ENCODE measurements around the gene DGKE. TPM values are rescaled to one million over a fixed set of nuclear protein-coding genes. Genes with fewer than 3 reads are reported as not detected.

Gene DGKE
- total and polyA plus RNA-seq, 2 of the 13 experiments (the other 11 are each of a cell fraction or from before 2014, with no cell fraction given), result 3.2 to 5.3 TPM

- no peak for TF ChIP-seq ZC3H4 (CRISPR knock-in tag; IDR thresholded peaks at IDR 0.05; ENCODE audit: borderline replicate concordance)
- no peak for TF ChIP-seq HMG20A (CRISPR knock-in tag; IDR thresholded peaks at IDR 0.05; ENCODE audit: borderline replicate concordance)
- no peak for TF ChIP-seq ATF2 (CRISPR knock-in tag; IDR thresholded peaks at IDR 0.05)
- TF ChIP-seq MAFK (conservative IDR thresholded peaks at IDR 0.05 in 1 of 2, IDR thresholded peaks at IDR 0.05 in 1 of 2; ENCODE audit: low read length in 2 of 2), result no peak
- TF ChIP-seq ZNF563 (CRISPR knock-in tag; IDR thresholded peaks at IDR 0.05), result peak; percentile 75
- no peak; the same call in 1 of the 2 replicates for TF ChIP-seq AHR (CRISPR knock-in tag; IDR thresholded peaks at IDR 0.05)
- TF ChIP-seq ZGPAT (CRISPR knock-in tag; IDR thresholded peaks at IDR 0.05), result peak; percentile 21; the same call in 1 of the 2 replicates
- TF ChIP-seq MZF1 (CRISPR knock-in tag; IDR thresholded peaks at IDR 0.05; ENCODE audit: borderline replicate concordance), result no peak
- TF ChIP-seq ZNF776 (CRISPR knock-in tag; IDR thresholded peaks at IDR 0.05), result peak; percentile 59; the same call in 1 of the 2 replicates
- TF ChIP-seq JDP2 (CRISPR knock-in tag; IDR thresholded peaks at IDR 0.05; ENCODE audit: borderline replicate concordance), result no peak; the same call in 1 of the 2 replicates
- TF ChIP-seq SNAPC5 (CRISPR knock-in tag; IDR thresholded peaks at IDR 0.05; ENCODE audit: borderline replicate concordance), result no peak; the same call in 1 of the 2 replicates
- TF ChIP-seq ZNF577 (CRISPR knock-in tag; IDR thresholded peaks at IDR 0.05; ENCODE audit: borderline replicate concordance, low read depth), result no peak
- no peak for TF ChIP-seq RFXANK (CRISPR knock-in tag; IDR thresholded peaks at IDR 0.05)
- no peak for TF ChIP-seq HNRNPLL (IDR thresholded peaks at IDR 0.05; ENCODE audit: low read depth, low read length, poor library complexity, severe bottlenecking)
- no peak; the same call in 1 of the 2 replicates for TF ChIP-seq MTA1 (CRISPR knock-in tag; IDR thresholded peaks at IDR 0.05; ENCODE audit: borderline replicate concordance)
- TF ChIP-seq ELF4 (CRISPR knock-in tag; IDR thresholded peaks at IDR 0.05; ENCODE audit: borderline replicate concordance), result no peak
- 0 out of 2 replicates have a peak, but pooled peaks have one; percentile 7 for TF ChIP-seq NR0B2 (CRISPR knock-in tag; IDR thresholded peaks at IDR 0.05)
- peak; percentile 49; the same call in 1 of the 2 replicates for TF ChIP-seq ZNF713 (CRISPR knock-in tag; IDR thresholded peaks at IDR 0.05)
- TF ChIP-seq HOMEZ (CRISPR knock-in tag; IDR thresholded peaks at IDR 0.05; ENCODE audit: low read depth), result no peak
- peak; percentile 77; the same call in 1 of the 2 replicates for TF ChIP-seq ZNF773 (CRISPR knock-in tag; IDR thresholded peaks at IDR 0.05; ENCODE audit: borderline replicate concordance)
- no peak for TF ChIP-seq ZNF12 (CRISPR knock-in tag; IDR thresholded peaks at IDR 0.05)
These were observed at the start of gene DGKE, which contains the start of gene C17orf67 (continued) for GRCh38 chr17:56833809-56834379.

Data from HepG2 (cell line).